GM18520 (cell line): Measurements from ENCODE around the gene CNTNAP2.

Experiments
- ATAC-seq: cut with Tn5 transposase; IDR thresholded peaks from one replicate; pipeline ENCODE4 v1.9.1; 2021; ENCODE audit not compliant: unreplicated experiment

The CNTNAP2 gene

GRCh38 chr7:146116521-146117222 lies at the start of gene CNTNAP2:
Gene CNTNAP2 (plus strand): TSS chr7:146116801. CDS start chr7:146116877, 76 bp downstream.
- ATAC-seq: no peak

- no peak for ATAC-seq
These were observed 48.7 kb upstream of the CNTNAP2 start for GRCh38 chr7:146067880-146068279.

GRCh38 chr7:146074195-146074765 lies 42.3 kb upstream of the CNTNAP2 start:
- no peak for ATAC-seq

GRCh38 chr7:146076344-146076743 lies 40.3 kb upstream of the CNTNAP2 start:
- ATAC-seq: no peak

- no peak for ATAC-seq
These were observed 32.5 kb upstream of the CNTNAP2 start for GRCh38 chr7:146084086-146084485.

GRCh38 chr7:146090023-146090645 lies 26.5 kb upstream of the CNTNAP2 start:
- ATAC-seq: peak; percentile 59

GRCh38 chr7:146094356-146094755 lies 22.2 kb upstream of the CNTNAP2 start:
- no peak for ATAC-seq

- ATAC-seq: no peak
These were observed 19.6 kb upstream of the CNTNAP2 start for GRCh38 chr7:146096994-146097393.

GRCh38 chr7:146106319-146106718 lies 10.3 kb upstream of the CNTNAP2 start:
- no peak for ATAC-seq

GRCh38 chr7:146112755-146113154 lies 3.8 kb upstream of the CNTNAP2 start:
- no peak for ATAC-seq

GRCh38 chr7:146115548-146115850 lies 1.1 kb upstream of the CNTNAP2 start:
- ATAC-seq: no peak

- no peak for ATAC-seq
These were observed 615 bp upstream of the CNTNAP2 start for GRCh38 chr7:146115851-146116520.

GRCh38 chr7:146117576-146117975 lies 975 bp downstream of the CNTNAP2 start:
- no peak for ATAC-seq

- ATAC-seq: no peak
These were observed 2.4 kb downstream of the CNTNAP2 start for GRCh38 chr7:146119002-146119401.

GRCh38 chr7:146123715-146124114 lies 7.1 kb downstream of the CNTNAP2 start:
- ATAC-seq: no peak

GRCh38 chr7:146126767-146127509 lies 10.3 kb downstream of the CNTNAP2 start:
- no peak for ATAC-seq

- no peak for ATAC-seq
These were observed 12.7 kb downstream of the CNTNAP2 start for GRCh38 chr7:146129296-146129695.

GRCh38 chr7:146129997-146130396 lies 13.4 kb downstream of the CNTNAP2 start:
- no peak for ATAC-seq

GRCh38 chr7:146131701-146132100 lies 15.1 kb downstream of the CNTNAP2 start:
- ATAC-seq: no peak

- ATAC-seq: no peak
These were observed 19.8 kb downstream of the CNTNAP2 start for GRCh38 chr7:146136357-146136875.

GRCh38 chr7:146138926-146139325 lies 22.3 kb downstream of the CNTNAP2 start:
- ATAC-seq: no peak
